Mucosa of rectum (tissue), 2 donors: ENCODE data around the gene LMBR1.
"Not testable (repeated sequence)": the region's sequence is repeated elsewhere in the genome, so short reads cannot be mapped to it uniquely, and the experiment has no call there.

ENCODE experiments used
- H3K27ac ChIP-seq, 2 donors: one replicate each; pipeline ENCODE4 v1.7.0; 2013; ENCODE audit warnings: inconsistent platforms in 2 of 2, low read depth in 2 of 2, low read length in 2 of 2
- H3K27me3 ChIP-seq, 2 donors: one replicate each; pipeline ENCODE4 v1.7.0; 2013; ENCODE audit warnings: low read length in 2 of 2; ENCODE audit not compliant: control insufficient read depth in 2 of 2, insufficient read depth in 2 of 2
- H3K36me3 ChIP-seq, 2 donors: one replicate each; pipeline ENCODE4 v1.7.0; 2013; ENCODE audit warnings: low read length in 2 of 2; ENCODE audit not compliant: control insufficient read depth in 2 of 2, insufficient read depth in 2 of 2
- H3K4me1 ChIP-seq, 2 donors: one replicate each; pipeline ENCODE4 v1.7.0; 2013; ENCODE audit warnings: low read length in 2 of 2, mild to moderate bottlenecking in 1 of 2; ENCODE audit not compliant: control insufficient read depth in 2 of 2, insufficient read depth in 2 of 2
- H3K4me3 ChIP-seq, 2 donors: one replicate each; pipeline ENCODE4 v1.7.0; 2013; ENCODE audit warnings: low read length in 2 of 2
- H3K9ac ChIP-seq, 2 donors: one replicate each; pipeline ENCODE4 v1.7.0; 2013; ENCODE audit warnings: low read length in 2 of 2, low read depth in 1 of 2, mild to moderate bottlenecking in 1 of 2
- H3K9me3 ChIP-seq, 2 donors: one replicate each; pipeline ENCODE4 v1.7.0; 2013; ENCODE audit warnings: low read length in 2 of 2; ENCODE audit not compliant: control insufficient read depth in 2 of 2
- donor health status: healthy.
- donor health status: Normal muscosa, but diverticular disease.

The LMBR1 gene

GRCh38 chr7:156651474-156651873 is 241.5 kb downstream of the LMBR1 start:
- H3K27ac ChIP-seq = no peak overlapping the region
- H3K9ac ChIP-seq = no peak overlapping the region
- peaks cover 0 to 3% of the 10 kb centered on the region in 2 donors for H3K4me1 ChIP-seq
- no peaks in the 10 kb centered on the region for H3K27me3 ChIP-seq
- no peaks in the 10 kb centered on the region for H3K9me3 ChIP-seq
- no peak overlapping the region for H3K4me3 ChIP-seq
- no peaks in the 10 kb centered on the region for H3K36me3 ChIP-seq

GRCh38 chr7:156650042-156650441 is 242.9 kb downstream of the LMBR1 start:
- H3K9me3 ChIP-seq = no peaks in the 10 kb centered on the region
- no peaks in the 10 kb centered on the region for H3K36me3 ChIP-seq
- H3K27ac ChIP-seq = no peak overlapping the region
- peaks cover 0 to 3% of the 10 kb centered on the region in 2 donors for H3K4me1 ChIP-seq
- no peak overlapping the region for H3K9ac ChIP-seq
- no peaks in the 10 kb centered on the region for H3K27me3 ChIP-seq
- H3K4me3 ChIP-seq = no peak overlapping the region

- not testable (repeated sequence) for H3K4me3 ChIP-seq, H3K27me3 ChIP-seq, H3K4me1 ChIP-seq, H3K27ac ChIP-seq, H3K9me3 ChIP-seq, H3K9ac ChIP-seq, H3K36me3 ChIP-seq
Measured at GRCh38 chr7:156647330-156647729, 245.7 kb downstream of the LMBR1 start.

GRCh38 chr7:156642306-156643045 is 250.5 kb downstream of the LMBR1 start:
- H3K27me3 ChIP-seq = no peaks in the 10 kb centered on the region
- peaks cover 7 to 11% of the 10 kb centered on the region in 2 donors for H3K4me1 ChIP-seq
- no peak overlapping the region for H3K4me3 ChIP-seq
- H3K36me3 ChIP-seq = no peaks in the 10 kb centered on the region
- H3K9me3 ChIP-seq = no peaks in the 10 kb centered on the region
- H3K9ac ChIP-seq = no peak overlapping the region
- H3K27ac ChIP-seq = no peak overlapping the region

- Histone ChIP-seq H3K4me1 (peaks cover 7 to 11% of the 10 kb centered on the region in 2 donors), H3K9me3 (no peaks in the 10 kb centered on the region), H3K9ac (peak overlapping the region; percentile 93 to 94), H3K4me3 (peak overlapping the region; percentile 88 to 97), H3K27me3 (no peaks in the 10 kb centered on the region), H3K27ac (peak overlapping the region; percentile 78 to 90), H3K36me3 (no peaks in the 10 kb centered on the region)
Measured at GRCh38 chr7:156640949-156641485, 252.0 kb downstream of the LMBR1 start.

GRCh38 chr7:156640257-156640948 is 252.6 kb downstream of the LMBR1 start, which contains the start of gene RNF32:
RNF32 (plus strand) TSS chr7:156640774; CDS start chr7:156643878, 3,104 bp downstream.
- Histone ChIP-seq H3K27ac (peak within 1 kb of the TSS; percentile 78 to 90), H3K4me3 (peak within 1 kb of the TSS; percentile 88 to 97), H3K9me3 (no peaks in the 10 kb centered on the region), H3K4me1 (peaks cover 7 to 11% of the 10 kb centered on the region in 2 donors), H3K9ac (peak within 1 kb of the TSS; percentile 93 to 94), H3K27me3 (no peaks in the 10 kb centered on the region), H3K36me3 (no peaks in the 10 kb centered on the region)

GRCh38 chr7:156639426-156640256 is 253.3 kb downstream of the LMBR1 start:
- no peaks in the 10 kb centered on the region for H3K9me3 ChIP-seq
- no peaks in the 10 kb centered on the region for H3K27me3 ChIP-seq
- no peaks in the 10 kb centered on the region for H3K36me3 ChIP-seq
- peak overlapping the region; percentile 36 to 94 for H3K9ac ChIP-seq
- H3K4me1 ChIP-seq = peaks cover 7 to 11% of the 10 kb centered on the region in 2 donors
- H3K27ac ChIP-seq = peak overlapping the region; percentile 66 to 69
- H3K4me3 ChIP-seq = peak overlapping the region; percentile 88 to 97

- H3K9ac ChIP-seq = no peak overlapping the region
- no peak overlapping the region for H3K4me3 ChIP-seq
- H3K36me3 ChIP-seq = no peaks in the 10 kb centered on the region
- H3K27me3 ChIP-seq = no peaks in the 10 kb centered on the region
- H3K4me1 ChIP-seq = peaks cover 7 to 11% of the 10 kb centered on the region in 2 donors
- H3K9me3 ChIP-seq = no peaks in the 10 kb centered on the region
- no peak overlapping the region for H3K27ac ChIP-seq
Measured at GRCh38 chr7:156638443-156639077, 254.4 kb downstream of the LMBR1 start.

GRCh38 chr7:156637093-156637492 is 255.9 kb downstream of the LMBR1 start:
- peaks cover 7 to 11% of the 10 kb centered on the region in 2 donors for H3K4me1 ChIP-seq
- H3K9ac ChIP-seq, H3K27me3 ChIP-seq, H3K9me3 ChIP-seq, H3K27ac ChIP-seq, H3K4me3 ChIP-seq, H3K36me3 ChIP-seq: not testable (repeated sequence)
